PFSK-1 (cell line): ENCODE data around the gene TACR1.

ENCODE experiments used
- POLR2AphosphoS5 ChIP-seq: IDR thresholded peaks from 2 replicates; pipeline ENCODE4 v1.6.1; 2012; ENCODE audit warnings: low read depth, mild to moderate bottlenecking, control low read depth, low read length, moderate library complexity
- REST ChIP-seq, 2 experiments: IDR thresholded peaks; 2 replicates each; pipeline versions ENCODE4 v1.6.1 to v1.8.0; 2011 to 2012; ENCODE audit warnings: low read depth in 2 of 2, low read length in 2 of 2, control low read depth in 1 of 2, inconsistent platforms in 1 of 2, mild to moderate bottlenecking in 1 of 2, moderate library complexity in 1 of 2; ENCODE audit not compliant: insufficient read depth in 1 of 2
- SIN3A ChIP-seq: IDR thresholded peaks from 2 replicates; pipeline ENCODE4 v1.6.1; 2012; ENCODE audit warnings: mild to moderate bottlenecking, low read length, moderate library complexity, borderline replicate concordance; ENCODE audit not compliant: insufficient read depth

- TF ChIP-seq POLR2AphosphoS5 (no peak), SIN3A (no peak), REST (IDR thresholded peaks at IDR 0.05; ENCODE audit: insufficient read depth in 1 of 2, low read depth in 2 of 2, low read length in 2 of 2) (no peak)
Observed at GRCh38 chr2:75018162-75018561, 181.2 kb downstream of the TACR1 start.
